ENCODE results near the gene KCNJ15.

KCNJ15 gene

GRCh38 chr21:38306433-38307141 is 49.8 kb downstream of the KCNJ15 start:
- peak overlapping the region; percentile 4 to 25 for H3K27ac ChIP-seq
- intact Hi-C loops (cut with DNase I; ENCODE audit: low total_unique reads): no loop called here
- no peaks in the 10 kb centered on the region for H3K27me3 ChIP-seq
- no peak overlapping the region for H3K4me3 ChIP-seq
- no peaks in the 10 kb centered on the region for H3K9me3 ChIP-seq
- TF ChIP-seq CTCF (IDR thresholded peaks at IDR 0.05): no peak
- DNase-seq: no peak
- H3K4me1 ChIP-seq: peaks cover 0 to 39% (median 4%) of the 10 kb centered on the region in 4 donors
- no peaks in the 10 kb centered on the region for H3K36me3 ChIP-seq

GRCh38 chr21:38307771-38308531 is 51.2 kb downstream of the KCNJ15 start:
- DNase-seq: peak in 1 of 2 donors; percentile 44
- H3K27me3 ChIP-seq: no peaks in the 10 kb centered on the region
- intact Hi-C loops (cut with DNase I; ENCODE audit: low total_unique reads): no loop called here
- H3K4me1 ChIP-seq: peaks cover 0 to 32% (median 4%) of the 10 kb centered on the region in 4 donors
- H3K27ac ChIP-seq: peak overlapping the region; percentile 4 to 28
- no peaks in the 10 kb centered on the region for H3K9me3 ChIP-seq
- H3K36me3 ChIP-seq: no peaks in the 10 kb centered on the region
- no peak overlapping the region for H3K4me3 ChIP-seq
- no peak for TF ChIP-seq CTCF (IDR thresholded peaks at IDR 0.05)

- DNase-seq: peak in 1 of 2 donors; percentile 64
- TF ChIP-seq CTCF (IDR thresholded peaks at IDR 0.05): no peak
- peak overlapping the region; percentile 31 to 43 for H3K27ac ChIP-seq
- peaks cover 0 to 30% (median 3%) of the 10 kb centered on the region in 4 donors for H3K4me1 ChIP-seq
- no peaks in the 10 kb centered on the region for H3K9me3 ChIP-seq
- H3K36me3 ChIP-seq: no peaks in the 10 kb centered on the region
- H3K27me3 ChIP-seq: no peaks in the 10 kb centered on the region
- no peak overlapping the region for H3K4me3 ChIP-seq
- intact Hi-C loops (cut with DNase I; ENCODE audit: low total_unique reads): no loop called here
Observed at GRCh38 chr21:38308532-38309119, 51.8 kb downstream of the KCNJ15 start.

GRCh38 chr21:38310646-38311485 is 54.1 kb downstream of the KCNJ15 start:
- Histone ChIP-seq H3K4me1 (peaks cover 0 to 25% (median 3%) of the 10 kb centered on the region in 4 donors), H3K36me3 (no peaks in the 10 kb centered on the region), H3K9me3 (no peaks in the 10 kb centered on the region), H3K27me3 (no peaks in the 10 kb centered on the region), H3K27ac (no peak overlapping the region), H3K4me3 (no peak overlapping the region)
- DNase-seq: no peak
- intact Hi-C loops (cut with DNase I; ENCODE audit: low total_unique reads): no loop called here
- no peak for TF ChIP-seq CTCF (IDR thresholded peaks at IDR 0.05)

- Histone ChIP-seq H3K27ac (no peak overlapping the region), H3K27me3 (no peaks in the 10 kb centered on the region), H3K9me3 (no peaks in the 10 kb centered on the region), H3K4me1 (peaks cover 0 to 16% (median under 1%) of the 10 kb centered on the region in 4 donors), H3K4me3 (no peak overlapping the region), H3K36me3 (no peaks in the 10 kb centered on the region)
- no peak for TF ChIP-seq CTCF (IDR thresholded peaks at IDR 0.05)
- DNase-seq: no peak
- intact Hi-C loops (cut with DNase I; ENCODE audit: low total_unique reads): no loop called here
Observed at GRCh38 chr21:38311765-38312164, 55.0 kb downstream of the KCNJ15 start.
